Mucosa of descending colon (tissue), 3 donors: ENCODE data around the gene PDE4A. TPM values are rescaled to one million over a fixed set of nuclear protein-coding genes. Genes with fewer than 3 reads are reported as not detected.
"Not testable (repeated sequence)": the region's sequence is repeated elsewhere in the genome, so short reads cannot be mapped to it uniquely, and the experiment has no call there.

Experiments
- ATAC-seq: fragments of 200-7000 bp; cut with Tn5 transposase; one replicate; pipeline ENCODE4 v1.9.1; 2020; ENCODE audit warnings: mild to moderate bottlenecking, moderate library complexity
- DNase-seq, 3 donors: peaks; one replicate each; pipeline ENCODE4 v3.0.0-alpha.2; 2020
- H3K36me3 ChIP-seq: fragments of 200-600 bp; one replicate; pipeline ENCODE4 v1.8.0; 2021; ENCODE audit warnings: low read depth, mild to moderate bottlenecking
- H3K4me1 ChIP-seq: fragments of 200-600 bp; one replicate; pipeline ENCODE4 v1.8.0; 2021; ENCODE audit warnings: low read depth, mild to moderate bottlenecking
- H3K4me3 ChIP-seq: fragments of 200-600 bp; one replicate; pipeline ENCODE4 v1.8.0; 2021; ENCODE audit warnings: mild to moderate bottlenecking
- H3K9me3 ChIP-seq: fragments of 200-600 bp; one replicate; pipeline ENCODE4 v1.8.0; 2021; ENCODE audit warnings: mild to moderate bottlenecking
- intact Hi-C, 2 donors: fragments of 100-400 bp; cut with DNase I in 1 of 2; cut with micrococcal nuclease in 1 of 2; formaldehyde crosslinking; loops; one replicate each; pipeline versions ENCODE4 v1.11.0 to v1.11.1; 2022; cut with DNase I, micrococcal nuclease
- total RNA-seq, 3 donors: library from RNA; stranded (reverse); fragmentation: NEBNext Ultra II Directional in 2 of 3; extraction: Animal tissue kit (Norgen Biotek cat#: 25700) in 2 of 3; gene quantifications; one replicate each; pipeline versions ENCODE4 v1.2.1 to v1.2.4, GENCODE V29; 2021 to 2023
- TF ChIP-seq, protein P1 (sequence below): fragments of 200-600 bp; IDR thresholded peaks from one replicate; pipeline ENCODE4 v1.8.0; 2022; ENCODE audit warnings: antibody characterized with exemption, mild to moderate bottlenecking
- donor health status: DM: no; HTN: no; CAD: no; lungs with moderate emphysema.
- donor health status: DM: no; HTN: no; CAD: no.
- donor health status: DM: no; HTN: yes; CAD: no.

Gene PDE4A
- total RNA-seq, 3 donors from 2014 or later, result 7.0 to 27.4 (median 14.7) TPM

GRCh38 chr19:10461047-10461949 is 41.0 kb downstream of the PDE4A start:
- TF ChIP-seq, protein P1, sequence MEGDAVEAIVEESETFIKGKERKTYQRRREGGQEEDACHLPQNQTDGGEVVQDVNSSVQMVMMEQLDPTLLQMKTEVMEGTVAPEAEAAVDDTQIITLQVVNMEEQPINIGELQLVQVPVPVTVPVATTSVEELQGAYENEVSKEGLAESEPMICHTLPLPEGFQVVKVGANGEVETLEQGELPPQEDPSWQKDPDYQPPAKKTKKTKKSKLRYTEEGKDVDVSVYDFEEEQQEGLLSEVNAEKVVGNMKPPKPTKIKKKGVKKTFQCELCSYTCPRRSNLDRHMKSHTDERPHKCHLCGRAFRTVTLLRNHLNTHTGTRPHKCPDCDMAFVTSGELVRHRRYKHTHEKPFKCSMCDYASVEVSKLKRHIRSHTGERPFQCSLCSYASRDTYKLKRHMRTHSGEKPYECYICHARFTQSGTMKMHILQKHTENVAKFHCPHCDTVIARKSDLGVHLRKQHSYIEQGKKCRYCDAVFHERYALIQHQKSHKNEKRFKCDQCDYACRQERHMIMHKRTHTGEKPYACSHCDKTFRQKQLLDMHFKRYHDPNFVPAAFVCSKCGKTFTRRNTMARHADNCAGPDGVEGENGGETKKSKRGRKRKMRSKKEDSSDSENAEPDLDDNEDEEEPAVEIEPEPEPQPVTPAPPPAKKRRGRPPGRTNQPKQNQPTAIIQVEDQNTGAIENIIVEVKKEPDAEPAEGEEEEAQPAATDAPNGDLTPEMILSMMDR, result no peak
- DNase-seq, result peak; percentile 96 to 98 (median 97)
- ATAC-seq, result peak; percentile 98
- H3K9me3 ChIP-seq, result no peaks in the 10 kb centered on the region
- no peaks in the 10 kb centered on the region for H3K36me3 ChIP-seq
- no peak overlapping the region for H3K4me3 ChIP-seq
- H3K4me1 ChIP-seq, result peaks cover 5% of the 10 kb centered on the region
- intact Hi-C loops, result no loop called here

DNA sequence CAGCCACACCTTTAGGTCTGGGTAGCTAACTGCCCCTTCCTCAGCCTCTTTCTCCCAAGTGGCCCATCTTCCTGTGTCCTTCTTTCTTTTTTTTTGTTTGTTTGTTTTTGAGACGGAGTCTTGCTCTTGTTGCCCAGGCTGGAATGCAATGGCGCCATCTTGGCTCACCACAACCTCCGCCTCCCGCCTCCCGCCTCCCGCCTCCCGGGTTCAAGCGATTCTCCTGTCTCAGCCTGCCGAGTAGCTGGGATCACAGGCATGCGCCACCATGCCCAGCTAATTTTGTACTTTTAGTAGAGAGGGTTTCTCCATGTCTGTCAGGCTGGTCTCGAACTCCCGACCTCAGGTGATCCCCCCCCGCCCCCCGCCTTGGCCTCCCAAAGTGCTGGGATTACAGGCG is 41.7 kb downstream of the PDE4A start:
- H3K4me1 ChIP-seq, intact Hi-C loops, H3K36me3 ChIP-seq, H3K4me3 ChIP-seq, DNase-seq, H3K9me3 ChIP-seq, ATAC-seq: not testable (repeated sequence)

DNA sequence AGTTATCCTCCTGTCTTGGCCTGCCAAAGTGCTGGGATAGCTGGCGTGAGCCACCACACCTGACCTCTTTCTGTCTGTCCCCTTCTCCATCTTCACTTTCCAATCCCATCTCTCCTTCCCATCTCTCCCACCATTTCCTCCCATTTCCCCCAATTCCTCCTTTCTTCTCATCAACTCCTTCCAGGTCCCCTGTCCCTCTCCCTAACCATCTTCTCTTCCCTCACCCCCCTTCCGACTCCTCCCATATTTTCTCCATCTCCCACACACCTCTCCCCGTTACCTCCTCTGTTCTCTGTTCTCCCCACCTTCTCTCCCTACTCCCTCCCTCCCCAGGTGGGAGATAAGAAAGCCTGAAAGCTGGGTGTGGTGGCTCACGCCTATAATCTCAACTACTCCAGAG is 42.2 kb downstream of the PDE4A start:
- no peak for ATAC-seq
- TF ChIP-seq, protein P1, result no peak
- Histone ChIP-seq H3K9me3 (no peaks in the 10 kb centered on the region), H3K4me1 (peaks cover 5% of the 10 kb centered on the region), H3K4me3 (no peak overlapping the region), H3K36me3 (no peaks in the 10 kb centered on the region)
- DNase-seq, result no peak
- intact Hi-C loops, result no loop called here

DNA sequence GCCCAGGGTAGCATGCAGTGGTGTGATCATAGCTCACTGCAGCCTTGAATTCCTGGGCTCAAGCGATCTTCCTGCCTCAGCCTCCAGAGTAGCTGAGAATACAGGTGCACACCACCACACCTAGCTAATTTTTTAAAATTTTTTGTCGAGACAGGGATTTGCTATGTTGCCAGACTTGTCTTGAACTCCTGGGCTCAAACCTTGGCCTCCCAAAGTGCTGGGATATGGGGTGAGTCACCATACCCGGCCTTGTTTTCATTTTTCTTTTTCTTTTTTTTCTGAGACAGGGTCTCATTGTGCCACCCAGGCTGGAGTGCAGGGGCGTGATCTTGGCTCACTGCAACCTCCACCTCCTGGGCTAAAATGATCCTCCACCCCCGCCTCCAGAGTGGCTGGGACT is 44.1 kb downstream of the PDE4A start:
- no peak for ATAC-seq
- no peaks in the 10 kb centered on the region for H3K36me3 ChIP-seq

DNA sequence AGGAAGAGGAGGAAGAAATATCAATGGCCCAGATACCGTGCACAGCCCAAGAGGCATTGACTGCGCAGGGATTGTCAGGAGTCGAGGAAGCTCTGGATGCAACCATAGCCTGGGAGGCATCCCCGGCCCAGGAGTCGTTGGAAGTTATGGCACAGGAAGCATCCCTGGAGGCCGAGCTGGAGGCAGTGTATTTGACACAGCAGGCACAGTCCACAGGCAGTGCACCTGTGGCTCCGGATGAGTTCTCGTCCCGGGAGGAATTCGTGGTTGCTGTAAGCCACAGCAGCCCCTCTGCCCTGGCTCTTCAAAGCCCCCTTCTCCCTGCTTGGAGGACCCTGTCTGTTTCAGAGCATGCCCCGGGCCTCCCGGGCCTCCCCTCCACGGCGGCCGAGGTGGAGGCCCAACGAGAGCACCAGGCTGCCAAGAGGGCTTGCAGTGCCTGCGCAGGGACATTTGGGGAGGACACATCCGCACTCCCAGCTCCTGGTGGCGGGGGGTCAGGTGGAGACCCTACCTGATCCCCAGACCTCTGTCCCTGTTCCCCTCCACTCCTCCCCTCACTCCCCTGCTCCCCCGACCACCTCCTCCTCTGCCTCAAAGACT is 46.9 kb downstream of the PDE4A start:
- DNase-seq (no peak), ATAC-seq (no peak)
- TF ChIP-seq, protein P1, result no peak
- no peak overlapping the region for H3K4me3 ChIP-seq
- intact Hi-C loops, result no loop called here
- no peaks in the 10 kb centered on the region for H3K4me1 ChIP-seq
- H3K36me3 ChIP-seq, result no peaks in the 10 kb centered on the region
- H3K9me3 ChIP-seq, result no peaks in the 10 kb centered on the region

More for the DNA sequence above, 44.1 kb downstream of the PDE4A start:
- Histone ChIP-seq H3K4me1 (peaks cover 5% of the 10 kb centered on the region), H3K9me3 (no peaks in the 10 kb centered on the region), H3K4me3 (no peak overlapping the region)
- intact Hi-C loops, result no loop called here
- TF ChIP-seq, protein P1, result no peak
- DNase-seq, result no peak

- TF ChIP-seq, protein P1, result no peak
- DNase-seq (no peak), ATAC-seq (no peak)
- H3K4me3 ChIP-seq, result no peak overlapping the region
- intact Hi-C loops, result no loop called here
- no peaks in the 10 kb centered on the region for H3K36me3 ChIP-seq
- H3K4me1 ChIP-seq, result no peaks in the 10 kb centered on the region
- H3K9me3 ChIP-seq, result no peaks in the 10 kb centered on the region
Observed at GRCh38 chr19:10468133-10468532, 47.8 kb downstream of the PDE4A start.
